HG03565 (cell line): ENCODE results near the gene PLCG2.
A peak's percentile ranks its signal among the peaks of the same experiment; 100 is the strongest.
"Not testable (repeated sequence)": the region's sequence is repeated elsewhere in the genome, so short reads cannot be mapped to it uniquely, and the experiment has no call there.

Experiments
- ATAC-seq: cut with Tn5 transposase; IDR thresholded peaks from one replicate; pipeline ENCODE4 v1.9.1; 2021; ENCODE audit warnings: mild to moderate bottlenecking, moderate library complexity; ENCODE audit not compliant: unreplicated experiment

The PLCG2 gene

GRCh38 chr16:81987706-81988105, 208.6 kb downstream of the PLCG2 start:
- no peak for ATAC-seq

DNA sequence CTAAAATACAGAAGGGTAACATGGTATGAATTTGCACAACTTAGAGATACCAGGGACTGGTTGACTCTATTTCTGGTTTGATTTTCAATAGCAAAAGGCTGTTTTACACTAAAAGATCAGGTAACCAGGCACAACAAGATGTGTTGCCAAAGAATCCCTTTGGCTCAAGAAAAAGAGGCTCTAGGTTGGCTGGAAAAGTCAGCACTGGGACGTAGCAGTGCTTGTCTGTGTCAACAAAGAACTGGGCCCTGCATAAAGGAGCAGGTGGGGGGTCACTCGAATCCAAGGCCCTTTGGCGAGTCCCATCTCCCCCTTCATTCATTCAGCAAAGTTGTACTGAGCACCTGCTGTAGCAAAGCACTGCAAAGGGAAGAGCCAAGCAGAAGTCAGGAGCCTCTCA, 213.8 kb downstream of the PLCG2 start:
- ATAC-seq = no peak

DNA sequence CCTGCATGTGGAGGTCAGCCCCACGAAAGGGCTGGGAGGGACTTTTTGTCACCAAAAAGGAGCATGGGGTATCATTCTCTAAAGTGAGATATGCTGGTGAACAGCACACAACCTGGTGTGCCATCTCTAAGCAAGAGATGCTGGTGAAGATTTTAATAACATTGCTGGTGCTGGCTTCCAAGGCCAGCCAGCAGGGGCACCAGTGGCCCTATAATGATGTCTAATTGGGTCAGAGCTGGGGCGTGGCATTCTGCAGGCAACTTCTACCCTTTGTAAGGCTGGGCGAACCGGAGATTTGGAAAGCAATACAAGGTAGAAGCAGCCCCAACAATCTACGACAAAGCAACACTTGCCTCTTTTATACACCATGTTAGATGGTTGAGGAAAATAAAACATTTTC, 215.4 kb downstream of the PLCG2 start:
- ATAC-seq = no peak

- no peak for ATAC-seq
These were observed 216.6 kb downstream of the PLCG2 start for GRCh38 chr16:81995651-81996050.

GRCh38 chr16:81996664-81997509, 217.8 kb downstream of the PLCG2 start:
- ATAC-seq = no peak

DNA sequence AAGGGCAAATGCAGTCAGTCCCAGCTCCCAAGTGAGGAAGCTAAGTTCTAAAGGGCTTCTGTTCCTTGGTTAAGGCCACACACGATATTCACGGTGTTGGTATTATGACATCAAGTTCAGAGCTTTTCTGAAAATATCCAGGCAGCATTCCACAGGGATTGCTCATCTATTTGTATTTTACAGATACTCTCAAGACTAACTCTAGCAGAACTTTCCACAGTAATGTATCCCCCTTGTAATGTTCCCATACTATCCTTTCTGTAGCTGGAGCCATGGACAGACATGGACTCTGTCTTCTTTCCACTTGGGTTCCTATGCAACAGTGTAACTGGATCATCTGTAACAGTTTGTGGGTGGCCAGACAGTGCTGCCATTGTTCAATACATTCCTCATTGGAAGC, 218.6 kb downstream of the PLCG2 start:
- no peak for ATAC-seq

DNA sequence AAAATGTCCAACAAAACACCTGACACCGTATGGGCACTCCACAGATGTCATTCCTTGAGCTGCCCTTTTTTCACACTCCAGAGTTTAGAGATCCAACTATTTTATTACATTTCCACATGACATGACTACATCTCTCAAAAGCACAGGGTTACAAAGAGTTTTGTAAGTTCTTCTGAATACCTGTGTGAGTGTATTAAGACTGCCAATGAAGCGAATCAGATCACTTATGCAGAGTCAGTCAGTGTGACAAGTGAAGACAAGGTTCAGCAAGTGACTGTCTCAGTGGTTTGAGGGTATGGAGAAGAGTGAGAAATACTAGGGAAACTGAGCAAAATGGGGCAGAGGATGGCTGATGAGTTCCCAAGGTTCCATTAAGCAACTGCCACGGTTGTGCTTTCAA, 223.7 kb downstream of the PLCG2 start:
- ATAC-seq = no peak

GRCh38 chr16:82004601-82005000, 225.5 kb downstream of the PLCG2 start:
- no peak for ATAC-seq

- no peak for ATAC-seq
These were observed 226.1 kb downstream of the PLCG2 start for GRCh38 chr16:82005027-82005830.

DNA sequence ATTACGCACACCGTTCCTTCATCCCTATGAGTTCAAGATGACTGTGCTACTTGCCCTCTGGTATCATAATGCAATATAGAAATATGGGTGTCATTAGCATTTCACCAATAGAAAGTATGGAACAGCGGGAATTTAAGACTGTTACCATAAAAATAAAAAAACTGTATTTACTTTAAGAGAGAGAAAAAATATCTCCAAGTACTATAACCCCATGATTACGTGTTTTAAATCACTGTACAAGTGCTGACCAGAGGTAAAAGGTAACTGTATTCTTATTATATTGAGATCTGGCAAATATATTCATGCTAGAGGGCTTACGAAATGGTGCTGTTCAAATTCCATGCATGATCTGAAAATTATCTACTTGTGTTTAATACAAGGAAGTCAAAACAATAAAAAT, 226.9 kb downstream of the PLCG2 start:
- ATAC-seq = no peak

- ATAC-seq = no peak
These were observed 228.1 kb downstream of the PLCG2 start for GRCh38 chr16:82007189-82007588.

DNA sequence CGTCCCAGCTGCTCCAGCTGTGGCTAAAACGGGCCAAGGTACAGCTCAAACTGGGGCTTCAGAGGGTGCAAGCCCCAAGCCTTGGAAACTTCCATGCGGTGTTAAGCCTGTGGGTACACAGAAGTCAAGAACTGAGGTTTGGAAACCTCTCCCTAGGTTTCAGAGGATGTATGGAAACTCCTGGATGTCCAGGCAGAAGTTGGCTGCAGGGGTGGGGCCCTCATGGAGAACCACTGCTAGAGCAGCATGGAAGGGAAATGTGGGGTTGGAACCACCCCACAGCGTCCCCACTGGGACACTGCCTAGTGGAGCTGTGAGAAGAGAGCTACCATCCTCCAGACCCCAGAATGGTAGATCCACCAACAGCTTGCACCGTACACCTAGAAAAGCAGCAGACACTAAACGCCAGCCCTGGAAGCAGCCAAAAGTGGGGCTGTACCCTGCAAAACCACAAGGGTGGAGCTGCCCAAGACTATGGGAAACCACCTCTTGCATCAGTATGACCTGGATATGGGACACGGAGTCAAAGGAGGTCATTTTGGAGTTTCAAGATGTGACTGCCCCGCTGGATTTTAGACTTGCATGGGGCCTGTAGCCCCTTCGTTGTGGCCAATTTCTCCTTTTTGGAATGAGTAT, 230.0 kb downstream of the PLCG2 start:
- ATAC-seq = no peak

GRCh38 chr16:82009789-82010188, 230.7 kb downstream of the PLCG2 start:
- ATAC-seq = not testable (repeated sequence)

- ATAC-seq = no peak
These were observed 231.6 kb downstream of the PLCG2 start for GRCh38 chr16:82010649-82011048.

DNA sequence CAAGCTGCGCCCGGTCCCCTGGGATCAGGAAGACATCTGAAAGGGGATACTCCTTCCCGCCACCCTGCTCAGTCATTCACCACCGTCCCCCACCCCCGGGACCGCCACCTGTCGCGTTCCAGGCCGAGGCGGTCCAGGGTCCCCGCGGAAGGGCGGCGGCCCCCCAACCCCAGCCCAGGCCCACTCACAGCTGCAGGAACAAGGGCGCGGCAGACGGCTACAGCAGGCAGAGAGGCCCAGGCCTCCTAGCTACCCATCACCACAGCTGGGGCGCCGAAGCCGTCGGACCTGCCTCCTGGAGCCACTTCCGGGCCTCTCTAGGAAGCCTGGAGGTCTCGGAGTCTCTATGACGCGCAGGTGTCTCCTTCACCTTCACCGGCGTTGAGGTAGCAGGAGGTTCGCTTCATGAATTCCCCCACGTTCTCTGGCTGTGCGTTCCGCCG, 232.1 kb downstream of the PLCG2 start, which contains the start of gene SDR42E1:
Gene SDR42E1, minus strand, starts transcription at position 272 of the 443 bp plus-strand sequence. CDS start 10,612 bp downstream, outside the sequence.
- peak; percentile 64 for ATAC-seq
